HEK293 (cell line): Measurements from ENCODE around the gene CLCF1.

ENCODE experiments used
- ATF2 ChIP-seq: fragments of 450-650 bp; formaldehyde crosslinking; IDR thresholded peaks from 2 replicates; pipeline ENCODE4 v1.5.1; 2016; ENCODE audit warnings: missing biosample characterization, missing genetic modification characterization, low read depth
- CTCF ChIP-seq: fragments of 450-650 bp; formaldehyde crosslinking; IDR thresholded peaks from 2 replicates; pipeline ENCODE4 v1.5.1; 2016; ENCODE audit warnings: missing biosample characterization, missing genetic modification characterization
- ZNF274 ChIP-seq, 2 experiments: fragments of 200-500 bp in 1 of 2; fragments of 450-650 bp in 1 of 2; sonication (Bioruptor generic) in 1 of 2; formaldehyde crosslinking in 1 of 2; IDR thresholded peaks; 2 replicates each; pipeline versions ENCODE4 v1.5.1 to v1.6.1; 2014 to 2016; ENCODE audit warnings: borderline replicate concordance in 1 of 2, inconsistent platforms in 1 of 2, low read length in 1 of 2, missing biosample characterization in 1 of 2, missing genetic modification characterization in 1 of 2
- ZNF639 ChIP-seq: fragments of 450-650 bp; formaldehyde crosslinking; IDR thresholded peaks from 2 replicates; pipeline ENCODE4 v1.5.1; 2016; ENCODE audit warnings: missing biosample characterization, missing genetic modification characterization
- ZSCAN5A ChIP-seq: fragments of 450-650 bp; formaldehyde crosslinking; IDR thresholded peaks from 2 replicates; pipeline ENCODE4 v1.5.1; 2016; ENCODE audit warnings: missing biosample characterization, missing genetic modification characterization

- no peak for TF ChIP-seq CTCF (tag by site-specific recombination)
- TF ChIP-seq ZNF274 (IDR thresholded peaks at IDR 0.05; ENCODE audit: low read length) = no peak
- no peak for TF ChIP-seq ZNF274 (tag by site-specific recombination; IDR thresholded peaks at IDR 0.05; ENCODE audit: borderline replicate concordance)
- no peak for TF ChIP-seq ZNF639 (tag by site-specific recombination)
- no peak for TF ChIP-seq ZSCAN5A (tag by site-specific recombination)
- no peak for TF ChIP-seq ATF2 (tag by site-specific recombination)
Measured at GRCh38 chr11:67344264-67344663, 29.1 kb downstream of the CLCF1 start.
